ENCODE data around the gene MARK4.

DNA sequence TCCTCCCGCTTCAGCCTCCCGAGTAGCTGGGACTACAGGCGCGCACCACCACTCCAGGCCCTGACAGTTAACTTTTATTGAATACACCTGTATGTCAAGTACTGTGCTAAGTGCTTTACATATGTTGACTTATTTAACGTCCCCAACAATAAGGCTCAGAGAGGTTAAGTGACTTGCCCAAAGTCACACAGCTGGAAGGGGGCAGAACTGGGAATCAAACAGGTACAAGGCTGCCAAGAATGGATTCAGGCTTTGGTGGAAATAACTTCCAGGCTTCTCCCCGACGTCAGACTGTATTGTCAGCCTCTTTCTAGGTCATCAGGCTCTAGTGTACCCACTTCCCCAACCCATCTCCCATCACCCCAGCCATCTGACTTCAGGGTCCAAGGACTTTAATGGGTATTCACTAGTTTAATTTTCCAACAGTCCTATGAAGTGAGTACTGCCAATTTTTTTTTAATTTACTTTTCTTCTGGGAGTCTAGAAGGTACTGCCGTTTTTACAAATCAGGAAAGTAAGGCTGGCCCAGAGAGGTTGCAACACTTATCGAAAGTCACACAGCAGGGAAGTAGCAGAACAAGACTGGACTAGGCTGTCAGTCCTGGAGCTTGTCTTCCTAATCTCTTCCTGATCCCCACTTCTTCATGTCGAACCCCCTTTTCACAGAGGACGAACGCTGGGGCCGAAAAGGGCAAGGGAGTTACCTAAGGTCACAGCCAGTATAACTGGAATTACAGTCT, 76.5 kb downstream of the MARK4 start:
- TF ChIP-seq ZNF70 (CRISPR knock-in tag; IDR thresholded peaks at IDR 0.05) (no peak), OSR1 (CRISPR knock-in tag; IDR thresholded peaks at IDR 0.05) (no peak), ESRRG (CRISPR knock-in tag; IDR thresholded peaks at IDR 0.05) (no peak), GLIS3 (CRISPR knock-in tag; IDR thresholded peaks at IDR 0.05) (no peak), PPARA (CRISPR knock-in tag; IDR thresholded peaks at IDR 0.05; ENCODE audit: borderline replicate concordance) (no peak), ZFP30 (CRISPR knock-in tag; IDR thresholded peaks at IDR 0.05) (no peak), RARB (CRISPR knock-in tag; IDR thresholded peaks at IDR 0.05) (no peak), ARNTL (CRISPR knock-in tag; IDR thresholded peaks at IDR 0.05; ENCODE audit: borderline replicate concordance, low read depth) (no peak), ZNF565 (CRISPR knock-in tag; conservative IDR thresholded peaks at IDR 0.05; ENCODE audit: low read depth) (no peak), ZFP3 (CRISPR knock-in tag; IDR thresholded peaks at IDR 0.05) (no peak), SNAI2 (CRISPR knock-in tag; IDR thresholded peaks at IDR 0.05) (no peak)
- TF ChIP-seq, protein P1, sequence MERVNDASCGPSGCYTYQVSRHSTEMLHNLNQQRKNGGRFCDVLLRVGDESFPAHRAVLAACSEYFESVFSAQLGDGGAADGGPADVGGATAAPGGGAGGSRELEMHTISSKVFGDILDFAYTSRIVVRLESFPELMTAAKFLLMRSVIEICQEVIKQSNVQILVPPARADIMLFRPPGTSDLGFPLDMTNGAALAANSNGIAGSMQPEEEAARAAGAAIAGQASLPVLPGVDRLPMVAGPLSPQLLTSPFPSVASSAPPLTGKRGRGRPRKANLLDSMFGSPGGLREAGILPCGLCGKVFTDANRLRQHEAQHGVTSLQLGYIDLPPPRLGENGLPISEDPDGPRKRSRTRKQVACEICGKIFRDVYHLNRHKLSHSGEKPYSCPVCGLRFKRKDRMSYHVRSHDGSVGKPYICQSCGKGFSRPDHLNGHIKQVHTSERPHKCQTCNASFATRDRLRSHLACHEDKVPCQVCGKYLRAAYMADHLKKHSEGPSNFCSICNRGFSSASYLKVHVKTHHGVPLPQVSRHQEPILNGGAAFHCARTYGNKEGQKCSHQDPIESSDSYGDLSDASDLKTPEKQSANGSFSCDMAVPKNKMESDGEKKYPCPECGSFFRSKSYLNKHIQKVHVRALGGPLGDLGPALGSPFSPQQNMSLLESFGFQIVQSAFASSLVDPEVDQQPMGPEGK (CRISPR knock-in tag; IDR thresholded peaks at IDR 0.05; ENCODE audit: borderline replicate concordance), result no peak
